GM18507 (cell line): ENCODE results near the gene CPNE6.

Experiments
- DNase-seq: peaks from one replicate; pipeline ENCODE4 v3.0.0; 2011; ENCODE audit warnings: low read depth; ENCODE audit not compliant: insufficient read length; ENCODE audit errors: extremely low spot score
- FAIRE-seq: peaks from 2 replicates; lab custom pipeline; 2011; peaks lifted over from hg19 to GRCh38; lab: Jason Lieb, UNC

The CPNE6 gene

GRCh38 chr14:24115422-24116127 is 44.2 kb downstream of the CPNE6 start:
- FAIRE-seq: no peak
- no peak for DNase-seq

GRCh38 chr14:24116128-24116814 is 44.9 kb downstream of the CPNE6 start:
- FAIRE-seq (no peak), DNase-seq (no peak)

GRCh38 chr14:24117179-24117578 is 45.8 kb downstream of the CPNE6 start:
- FAIRE-seq (no peak), DNase-seq (no peak)

GRCh38 chr14:24119691-24120090 is 48.3 kb downstream of the CPNE6 start:
- FAIRE-seq: no peak
- no peak for DNase-seq

- FAIRE-seq: no peak
- no peak for DNase-seq
Measured at GRCh38 chr14:24121210-24121609, 49.8 kb downstream of the CPNE6 start.

GRCh38 chr14:24122416-24122815 is 51.1 kb downstream of the CPNE6 start:
- DNase-seq: no peak
- no peak for FAIRE-seq

GRCh38 chr14:24122898-24123297 is 51.5 kb downstream of the CPNE6 start:
- FAIRE-seq (no peak), DNase-seq (no peak)

- DNase-seq (no peak), FAIRE-seq (peak; percentile 51)
Measured at GRCh38 chr14:24123424-24124417, 52.4 kb downstream of the CPNE6 start.

GRCh38 chr14:24126939-24127338 is 55.6 kb downstream of the CPNE6 start:
- FAIRE-seq (no peak), DNase-seq (no peak)

GRCh38 chr14:24127673-24128072 is 56.3 kb downstream of the CPNE6 start:
- FAIRE-seq (no peak), DNase-seq (no peak)
